Adrenal gland (tissue), 5 donors: ENCODE results near the gene MATR3.
"Not testable (repeated sequence)": the region's sequence is repeated elsewhere in the genome, so short reads cannot be mapped to it uniquely, and the experiment has no call there.

ENCODE experiments used
- CTCF ChIP-seq, 6 experiments: fragments of 450-650 bp in 4 of 6; fragments of 200-600 bp in 2 of 6; sonication (generic) in 1 of 6; IDR thresholded peaks; 1 replicate in 5 of 6; 2 replicates in 1 of 6; pipeline versions ENCODE4 v1.5.1 to v1.8.0; 2016 to 2021; ENCODE audit warnings: antibody characterized with exemption in 6 of 6, mild to moderate bottlenecking in 2 of 6, moderate library complexity in 1 of 6
- POLR2A ChIP-seq, 2 donors: fragments of 450-650 bp; IDR thresholded peaks; one replicate each; pipeline ENCODE4 v1.6.1; 2017; ENCODE audit warnings: antibody characterized with exemption in 2 of 2, mild to moderate bottlenecking in 2 of 2, moderate library complexity in 1 of 2
- donor health status: DM: no; HTN: no; CAD: no.

- not testable (repeated sequence) for TF ChIP-seq CTCF, POLR2A (IDR thresholded peaks at IDR 0.05)
These were observed 62.4 kb downstream of the MATR3 start for GRCh38 chr5:139355900-139356299.
